Esophagus squamous epithelium (tissue), 5 donors: ENCODE results near the gene HILPDA. TPM values are rescaled to one million over a fixed set of nuclear protein-coding genes. Genes with fewer than 3 reads are reported as not detected.

Source experiments
- DNase-seq: peaks from one replicate; lab custom pipeline; 2025; lab: John Stamatoyannopoulos, UW
- H3K27ac ChIP-seq, 4 donors: fragments of 200-600 bp; sonication (generic); one replicate each; pipeline ENCODE4 v1.5.1; 2016 to 2019; ENCODE audit warnings: mild to moderate bottlenecking in 1 of 4
- H3K27me3 ChIP-seq, 4 donors: fragments of 200-600 bp; sonication (generic); 1 replicate in 3 of 4; 2 replicates in 1 of 4; pipeline versions ENCODE4 v1.5.1 to v1.6.0; 2017 to 2021; ENCODE audit warnings: antibody characterized with exemption in 1 of 4
- H3K36me3 ChIP-seq, 3 donors: fragments of 200-600 bp; sonication (generic); one replicate each; pipeline ENCODE4 v1.5.1; 2016 to 2019
- H3K4me1 ChIP-seq, 3 donors: fragments of 200-600 bp; sonication (generic); one replicate each; pipeline ENCODE4 v1.5.1; 2017 to 2019
- H3K4me3 ChIP-seq, 4 donors: fragments of 200-600 bp; sonication (generic); 1 replicate in 3 of 4; 2 replicates in 1 of 4; pipeline ENCODE4 v1.5.1; 2016 to 2019; ENCODE audit warnings: mild to moderate bottlenecking in 2 of 4, moderate library complexity in 1 of 4
- H3K9me3 ChIP-seq, 3 donors: fragments of 200-600 bp; sonication (generic); one replicate each; pipeline ENCODE4 v1.5.1; 2016 to 2019
- CTCF ChIP-seq, 6 experiments: fragments of 450-650 bp in 4 of 6; fragments of 200-600 bp in 2 of 6; sonication (generic) in 2 of 6; IDR thresholded peaks; one replicate each; pipeline ENCODE4 v1.5.1; 2016 to 2019; ENCODE audit warnings: antibody characterized with exemption in 6 of 6, mild to moderate bottlenecking in 4 of 6, moderate library complexity in 4 of 6
- POLR2A ChIP-seq, 4 donors: fragments of 450-650 bp; IDR thresholded peaks; one replicate each; pipeline ENCODE4 v1.6.1; 2017; ENCODE audit warnings: antibody characterized with exemption in 4 of 4, mild to moderate bottlenecking in 4 of 4, moderate library complexity in 3 of 4
- WGBS, 2 donors: methylation state at CpG; one replicate each; pipeline ENCODE4 v1.1.5; 2018; 5-methylcytosine and 5-hydroxymethylcytosine counted together
- intact Hi-C: fragments of 100-400 bp; cut with DNase I; formaldehyde crosslinking; loops from one replicate; pipeline ENCODE4 v1.15.0; 2022
- total RNA-seq, 4 donors: library from RNA; depleted of rRNA; stranded (reverse); fragments of >200 nt; gene quantifications; one replicate each; pipeline ENCODE4 v1.1.0, GENCODE V29; 2016
- donor health status: DM: yes; HTN: yes; CAD: no.

HILPDA gene
- total RNA-seq, 4 donors from 2014 or later = 17.6 to 53.0 (median 21.9) TPM

- intact Hi-C loops = no loop called here
- Histone ChIP-seq H3K27me3 (no peaks in the 10 kb centered on the region), H3K36me3 (no peaks in the 10 kb centered on the region), H3K4me1 (peaks cover 0 to 43% (median 13%) of the 10 kb centered on the region in 3 donors), H3K9me3 (no peaks in the 10 kb centered on the region), H3K27ac (no peak overlapping the region), H3K4me3 (no peak overlapping the region)
- no peak for TF ChIP-seq POLR2A (IDR thresholded peaks at IDR 0.05)
- TF ChIP-seq CTCF (IDR thresholded peaks at IDR 0.05) = no peak
- DNase-seq = no peak
- WGBS, 2 donors = 73 to 88% methylated on average over 8 of the region's 8 CpGs
Measured at GRCh38 chr7:128437426-128438332, 18.0 kb upstream of the HILPDA start.

- TF ChIP-seq POLR2A (IDR thresholded peaks at IDR 0.05) = no peak
- TF ChIP-seq CTCF (IDR thresholded peaks at IDR 0.05) = no peak
- DNase-seq = no peak
- Histone ChIP-seq H3K36me3 (no peaks in the 10 kb centered on the region), H3K27ac (no peak overlapping the region), H3K27me3 (no peaks in the 10 kb centered on the region), H3K4me1 (peaks cover 0 to 20% (median 5%) of the 10 kb centered on the region in 3 donors), H3K9me3 (no peaks in the 10 kb centered on the region), H3K4me3 (no peak overlapping the region)
- 88 to 98% methylated on average over 3 of the region's 3 CpGs for WGBS, 2 donors
- intact Hi-C loops = no loop called here
Measured at GRCh38 chr7:128442356-128442755, 13.3 kb upstream of the HILPDA start.

GRCh38 chr7:128443831-128444600 lies 11.7 kb upstream of the HILPDA start:
- Histone ChIP-seq H3K36me3 (no peaks in the 10 kb centered on the region), H3K27me3 (no peaks in the 10 kb centered on the region), H3K4me3 (no peak overlapping the region), H3K4me1 (peaks cover 0 to 20% (median 5%) of the 10 kb centered on the region in 3 donors), H3K9me3 (no peaks in the 10 kb centered on the region), H3K27ac (peak overlapping the region; percentile 42 to 84 (median 76))
- intact Hi-C loops = no loop called here
- TF ChIP-seq POLR2A (IDR thresholded peaks at IDR 0.05) (no peak), CTCF (IDR thresholded peaks at IDR 0.05) (no peak)
- 58 to 64% methylated on average over 5 to 7 of the region's 7 CpGs for WGBS, 2 donors
- no peak for DNase-seq

- no peak for DNase-seq
Measured at GRCh38 chr7:128446306-128446705, 9.4 kb upstream of the HILPDA start.

More at GRCh38 chr7:128446306-128446705, 9.4 kb upstream of the HILPDA start:
- H3K27ac ChIP-seq = no peak overlapping the region
- H3K4me3 ChIP-seq = no peak overlapping the region
- no peak for TF ChIP-seq POLR2A (IDR thresholded peaks at IDR 0.05)
- no peak for TF ChIP-seq CTCF (IDR thresholded peaks at IDR 0.05)
- intact Hi-C loops = no loop called here
- no peaks in the 10 kb centered on the region for H3K9me3 ChIP-seq
- H3K4me1 ChIP-seq = peaks cover 0 to 20% (median 5%) of the 10 kb centered on the region in 3 donors
- WGBS, 2 donors = 59 to 71% methylated on average over 1 to 5 of the region's 5 CpGs
- no peaks in the 10 kb centered on the region for H3K27me3 ChIP-seq
- no peaks in the 10 kb centered on the region for H3K36me3 ChIP-seq
